ENCODE results near the gene WDR43.

The WDR43 gene

DNA sequence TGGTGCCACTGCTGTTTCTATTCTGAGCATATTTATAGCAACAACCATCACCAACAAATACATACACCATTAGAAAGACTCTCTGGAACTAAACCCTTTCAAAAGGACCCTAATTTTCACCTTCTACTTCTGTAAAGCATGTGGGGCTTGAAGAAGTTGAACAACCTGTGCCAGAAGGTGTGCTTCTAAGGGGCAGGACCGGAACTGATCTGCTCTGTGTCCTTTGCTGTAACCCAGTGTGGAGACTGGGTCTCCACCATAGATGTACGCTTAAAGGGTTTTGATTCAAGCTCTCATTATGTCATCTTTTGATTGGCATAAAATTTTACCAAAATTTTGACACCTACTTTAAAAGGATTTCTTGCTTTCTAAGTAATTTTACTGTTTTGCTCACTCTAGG, 40.3 kb downstream of the WDR43 start:
- Mint-ChIP-seq H3K36me3 (ENCODE audit: low read depth) (peaks cover 60% of the 10 kb centered on the region), H3K27me3 (ENCODE audit: low read depth) (no peaks in the 10 kb centered on the region), H3K9me3 (no peaks in the 10 kb centered on the region), H3K27ac (no peak overlapping the region), H3K4me1 (no peaks in the 10 kb centered on the region), H3K4me3 (no peak overlapping the region)
- TF ChIP-seq CTCF (IDR thresholded peaks at IDR 0.05; ENCODE audit: unreplicated experiment in 3 of 3) = no peak

DNA sequence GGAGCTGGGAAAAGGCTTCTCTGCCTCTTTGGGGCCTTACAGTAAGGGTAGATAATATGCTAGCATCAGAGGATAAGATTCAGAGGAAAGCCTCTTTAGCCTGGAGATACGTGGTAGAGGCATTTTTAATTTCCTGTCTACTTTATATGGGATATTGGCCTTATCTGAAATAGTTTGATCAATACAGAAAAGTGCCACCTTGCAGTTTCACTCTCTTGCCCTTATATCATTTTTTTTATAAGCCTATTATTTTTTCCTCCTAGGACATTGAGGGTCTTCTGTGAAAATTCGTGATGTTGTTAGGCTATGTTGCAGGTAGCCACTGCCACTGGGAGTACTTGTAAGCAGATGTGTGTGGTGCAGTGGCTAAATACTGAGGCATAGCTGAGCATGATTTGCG, 46.5 kb downstream of the WDR43 start:
- H3K27me3 Mint-ChIP-seq (ENCODE audit: low read depth) = no peaks in the 10 kb centered on the region
- H3K27ac Mint-ChIP-seq = no peak overlapping the region
- no peaks in the 10 kb centered on the region for H3K9me3 Mint-ChIP-seq
- H3K36me3 Mint-ChIP-seq (ENCODE audit: low read depth) = peaks cover 84% of the 10 kb centered on the region
- TF ChIP-seq CTCF (IDR thresholded peaks at IDR 0.05; ENCODE audit: unreplicated experiment in 3 of 3) = no peak
- no peaks in the 10 kb centered on the region for H3K4me1 Mint-ChIP-seq
- no peak overlapping the region for H3K4me3 Mint-ChIP-seq

DNA sequence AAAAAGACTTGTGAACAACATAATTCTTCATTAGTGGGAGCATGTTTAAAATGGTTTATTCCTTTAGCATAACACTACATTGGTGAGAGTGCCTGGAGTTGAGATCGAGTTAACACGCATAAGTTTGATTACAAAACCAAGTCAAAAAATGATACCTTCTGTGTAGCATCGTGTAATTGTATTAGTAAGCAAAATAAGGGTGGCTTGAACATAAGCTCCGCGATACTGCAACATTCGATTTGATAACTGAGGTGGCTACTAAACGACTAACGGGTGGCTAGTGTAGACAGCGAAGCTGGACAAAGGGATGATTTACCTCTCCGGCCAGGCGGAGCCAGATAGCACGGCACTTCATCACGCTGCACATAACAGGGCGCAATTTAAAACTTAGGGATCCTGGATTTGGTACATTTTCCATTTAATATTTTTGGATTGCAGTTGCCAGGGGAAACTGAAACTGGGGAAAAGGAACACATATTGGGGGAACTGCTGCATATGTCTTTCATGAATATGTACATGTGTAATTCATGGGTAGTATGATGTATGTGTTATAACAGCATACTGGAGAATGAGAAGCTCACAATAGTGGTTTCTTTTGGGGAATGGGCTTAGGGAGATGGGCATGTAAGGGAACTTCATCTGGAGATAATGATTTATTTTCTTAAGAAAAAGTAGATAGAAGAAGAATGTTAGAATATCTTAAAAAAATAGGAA, 50.2 kb downstream of the WDR43 start:
- Mint-ChIP-seq H3K36me3 (ENCODE audit: low read depth) (peaks cover 81% of the 10 kb centered on the region), H3K27ac (no peak overlapping the region), H3K27me3 (ENCODE audit: low read depth) (no peaks in the 10 kb centered on the region), H3K9me3 (peaks cover 13% of the 10 kb centered on the region), H3K4me1 (no peaks in the 10 kb centered on the region), H3K4me3 (no peak overlapping the region)
- no peak for TF ChIP-seq CTCF (IDR thresholded peaks at IDR 0.05; ENCODE audit: unreplicated experiment in 3 of 3)

- H3K4me3 Mint-ChIP-seq = no peak overlapping the region
- H3K9me3 Mint-ChIP-seq = peaks cover 21% of the 10 kb centered on the region
- TF ChIP-seq CTCF (IDR thresholded peaks at IDR 0.05; ENCODE audit: unreplicated experiment in 3 of 3) = no peak
- H3K27me3 Mint-ChIP-seq (ENCODE audit: low read depth) = no peaks in the 10 kb centered on the region
- peaks cover 68% of the 10 kb centered on the region for H3K36me3 Mint-ChIP-seq (ENCODE audit: low read depth)
- H3K27ac Mint-ChIP-seq = no peak overlapping the region
- H3K4me1 Mint-ChIP-seq = no peaks in the 10 kb centered on the region
These were observed 53.7 kb downstream of the WDR43 start for GRCh38 chr2:28948160-28948559.

DNA sequence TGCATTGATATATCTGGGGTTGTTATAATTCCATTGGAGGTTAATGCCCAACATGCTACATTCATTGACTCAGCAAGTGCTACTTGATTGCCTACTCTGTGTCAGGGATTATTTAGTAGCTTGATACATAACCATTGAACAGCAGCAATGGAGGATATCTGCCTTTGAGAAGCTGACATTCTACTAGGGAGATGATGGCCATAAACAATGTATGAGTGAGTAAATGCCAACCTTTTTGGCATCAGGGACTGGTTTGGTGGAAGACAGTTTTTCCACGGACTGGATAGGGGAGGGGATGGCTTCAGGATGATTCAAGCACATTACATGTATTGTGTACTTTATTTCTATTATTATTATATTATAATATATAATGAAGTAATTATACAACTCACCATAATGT, 54.7 kb downstream of the WDR43 start:
- Mint-ChIP-seq H3K27me3 (ENCODE audit: low read depth) (no peaks in the 10 kb centered on the region), H3K4me3 (no peak overlapping the region), H3K4me1 (no peaks in the 10 kb centered on the region), H3K27ac (no peak overlapping the region), H3K36me3 (ENCODE audit: low read depth) (peaks cover 58% of the 10 kb centered on the region), H3K9me3 (peaks cover 21% of the 10 kb centered on the region)
- TF ChIP-seq CTCF (IDR thresholded peaks at IDR 0.05; ENCODE audit: unreplicated experiment in 3 of 3) = no peak

DNA sequence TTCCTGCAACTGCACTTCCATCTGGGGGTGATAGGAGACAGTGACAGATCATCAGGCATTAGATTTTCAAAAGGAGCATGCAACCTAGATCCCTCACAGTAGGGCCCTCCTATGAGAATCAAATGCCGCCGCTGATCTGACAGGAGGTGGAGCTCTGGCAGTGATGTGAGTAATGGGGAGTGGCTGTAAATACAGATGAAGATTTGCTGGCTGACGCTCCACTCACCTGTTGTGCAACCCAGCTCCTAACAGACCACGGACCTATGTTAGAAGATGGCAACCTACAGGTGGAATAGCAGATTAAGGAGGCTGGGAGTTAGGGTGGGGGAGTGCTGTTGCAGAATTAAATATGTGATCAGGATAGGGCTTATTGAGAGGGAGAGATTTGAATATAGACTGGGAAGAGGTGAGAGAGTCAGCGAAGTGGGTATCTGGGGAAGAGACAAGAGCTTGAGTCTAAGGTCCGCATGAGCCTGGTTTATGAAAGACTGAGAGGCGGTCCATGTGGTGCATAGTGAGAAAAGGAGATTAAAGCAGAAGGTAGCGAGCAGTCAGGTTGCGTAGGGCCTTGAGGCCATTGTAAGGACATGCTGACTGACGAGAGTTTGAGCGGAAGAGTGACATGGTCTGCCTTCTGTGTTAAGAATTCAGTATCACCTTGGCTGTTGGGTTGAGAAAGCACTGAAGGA, 55.3 kb downstream of the WDR43 start:
- H3K27ac Mint-ChIP-seq = no peak overlapping the region
- H3K4me3 Mint-ChIP-seq = no peak overlapping the region
- H3K9me3 Mint-ChIP-seq = peaks cover 21% of the 10 kb centered on the region
- TF ChIP-seq CTCF (IDR thresholded peaks at IDR 0.05; ENCODE audit: unreplicated experiment in 3 of 3) = no peak
- peaks cover 52% of the 10 kb centered on the region for H3K36me3 Mint-ChIP-seq (ENCODE audit: low read depth)
- no peaks in the 10 kb centered on the region for H3K4me1 Mint-ChIP-seq
- H3K27me3 Mint-ChIP-seq (ENCODE audit: low read depth) = no peaks in the 10 kb centered on the region
